Kidney epithelial cell (primary cell): ENCODE data around the gene SLC26A11. TPM values are rescaled to one million over a fixed set of nuclear protein-coding genes. Genes with fewer than 3 reads are reported as not detected.

Experiments
- DNase-seq: peaks from one replicate; pipeline ENCODE4 v3.0.0-alpha.2; 2010; ENCODE audit warnings: low read depth
- H3K27me3 ChIP-seq: 2 replicates; pipeline ENCODE4 v1.6.0; 2011; ENCODE audit warnings: low read length; ENCODE audit not compliant: control insufficient read depth, insufficient read depth
- H3K36me3 ChIP-seq: 2 replicates; pipeline ENCODE4 v1.5.1; 2011; ENCODE audit warnings: low read length; ENCODE audit not compliant: control insufficient read depth, insufficient read depth
- H3K4me3 ChIP-seq: 2 replicates; pipeline ENCODE4 v1.5.1; 2011; ENCODE audit warnings: low read depth, mild to moderate bottlenecking, control low read depth, low read length
- total RNA-seq: library from RNA; depleted of rRNA; stranded (reverse); fragments of >200 nt; gene quantifications from 2 replicates; pipeline ENCODE4 v1.2.3, GENCODE V29; 2015
- TF ChIP-seq, protein P1 (sequence below): IDR thresholded peaks from 2 replicates; pipeline ENCODE4 v1.5.1; 2011; ENCODE audit warnings: mild to moderate bottlenecking, moderate library complexity, low read length, control low read depth, inconsistent platforms; ENCODE audit not compliant: insufficient read depth, poor library complexity, severe bottlenecking

The SLC26A11 gene
- 14.4 and 19.1 TPM in 2 replicates for total RNA-seq

- Histone ChIP-seq H3K36me3 (peaks cover 2% of the 10 kb centered on the region), H3K27me3 (no peaks in the 10 kb centered on the region)
- DNase-seq = peak; percentile 12
These were observed at the start of gene SLC26A11, which contains the start of gene SGSH for GRCh38 chr17:80220054-80220735. SLC26A11 (plus strand) TSS chr17:80220427; CDS start chr17:80221561, 1,134 bp downstream. SGSH (minus strand) TSS chr17:80220333; CDS start chr17:80220313, 20 bp downstream.

GRCh38 chr17:80171681-80172080, 48.5 kb upstream of the SLC26A11 start:
- no peak overlapping the region for H3K4me3 ChIP-seq
- TF ChIP-seq, protein P1, sequence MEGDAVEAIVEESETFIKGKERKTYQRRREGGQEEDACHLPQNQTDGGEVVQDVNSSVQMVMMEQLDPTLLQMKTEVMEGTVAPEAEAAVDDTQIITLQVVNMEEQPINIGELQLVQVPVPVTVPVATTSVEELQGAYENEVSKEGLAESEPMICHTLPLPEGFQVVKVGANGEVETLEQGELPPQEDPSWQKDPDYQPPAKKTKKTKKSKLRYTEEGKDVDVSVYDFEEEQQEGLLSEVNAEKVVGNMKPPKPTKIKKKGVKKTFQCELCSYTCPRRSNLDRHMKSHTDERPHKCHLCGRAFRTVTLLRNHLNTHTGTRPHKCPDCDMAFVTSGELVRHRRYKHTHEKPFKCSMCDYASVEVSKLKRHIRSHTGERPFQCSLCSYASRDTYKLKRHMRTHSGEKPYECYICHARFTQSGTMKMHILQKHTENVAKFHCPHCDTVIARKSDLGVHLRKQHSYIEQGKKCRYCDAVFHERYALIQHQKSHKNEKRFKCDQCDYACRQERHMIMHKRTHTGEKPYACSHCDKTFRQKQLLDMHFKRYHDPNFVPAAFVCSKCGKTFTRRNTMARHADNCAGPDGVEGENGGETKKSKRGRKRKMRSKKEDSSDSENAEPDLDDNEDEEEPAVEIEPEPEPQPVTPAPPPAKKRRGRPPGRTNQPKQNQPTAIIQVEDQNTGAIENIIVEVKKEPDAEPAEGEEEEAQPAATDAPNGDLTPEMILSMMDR = no peak
- DNase-seq = no peak
- peaks cover 11% of the 10 kb centered on the region for H3K27me3 ChIP-seq
- no peaks in the 10 kb centered on the region for H3K36me3 ChIP-seq

More at GRCh38 chr17:80220054-80220735, at the start of gene SLC26A11, which contains the start of gene SGSH:
- TF ChIP-seq, protein P1 = no peak
- H3K4me3 ChIP-seq = peak within 1 kb of the TSS; percentile 78

- Histone ChIP-seq H3K4me3 (no peak overlapping the region), H3K36me3 (no peaks in the 10 kb centered on the region), H3K27me3 (peaks cover 14% of the 10 kb centered on the region)
- no peak for DNase-seq
- TF ChIP-seq, protein P1 = no peak
These were observed 47.1 kb upstream of the SLC26A11 start for GRCh38 chr17:80173126-80173525.

DNA sequence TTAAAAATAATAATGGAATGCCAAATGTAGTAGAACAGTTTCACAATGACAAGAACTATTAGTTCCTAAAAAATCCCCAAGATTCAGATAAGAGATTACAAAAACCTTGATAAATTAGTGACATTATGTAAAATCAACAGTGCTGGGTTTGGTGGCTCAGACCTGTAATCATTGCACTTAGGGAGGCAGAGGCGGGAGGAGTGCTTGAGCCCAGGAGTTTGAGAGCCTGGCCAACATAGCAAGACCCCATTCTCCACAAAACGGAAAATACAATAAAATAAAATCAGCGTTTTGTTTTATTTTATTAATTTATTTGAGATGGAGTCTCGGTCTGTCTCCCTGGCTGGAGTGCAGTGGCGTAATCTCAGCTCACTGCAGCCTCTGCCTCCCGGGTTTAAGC, 46.3 kb upstream of the SLC26A11 start:
- DNase-seq = no peak
- H3K36me3 ChIP-seq = no peaks in the 10 kb centered on the region
- H3K27me3 ChIP-seq = peaks cover 14% of the 10 kb centered on the region
- TF ChIP-seq, protein P1 = no peak
- H3K4me3 ChIP-seq = no peak overlapping the region

DNA sequence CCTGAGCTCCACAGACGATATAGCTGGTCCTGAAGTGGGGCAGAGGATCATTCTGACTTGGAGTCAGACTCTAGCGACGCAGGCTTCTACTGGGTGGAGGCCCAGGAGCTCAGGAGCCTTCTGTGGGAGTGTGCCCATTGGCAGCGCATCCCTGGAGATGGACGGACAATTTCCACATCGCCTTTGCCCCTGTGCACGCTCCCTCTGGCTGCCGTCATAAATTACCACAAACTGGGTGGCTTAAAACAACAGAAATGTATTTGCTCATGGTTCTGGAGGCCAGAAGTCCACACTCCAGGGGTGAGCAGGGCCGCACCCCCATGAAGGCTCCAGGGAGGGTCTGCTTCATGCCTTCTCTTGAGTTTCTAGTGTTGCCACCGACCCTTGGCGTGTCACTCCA, 43.5 kb upstream of the SLC26A11 start:
- TF ChIP-seq, protein P1 = no peak
- H3K4me3 ChIP-seq = no peak overlapping the region
- H3K36me3 ChIP-seq = no peaks in the 10 kb centered on the region
- peaks cover 8% of the 10 kb centered on the region for H3K27me3 ChIP-seq
- no peak for DNase-seq
